OCI-LY7 (cell line): ENCODE data around the gene NUP160. TPM values are rescaled to one million over a fixed set of nuclear protein-coding genes. Genes with fewer than 3 reads are reported as not detected.

Experiments used
- BruUV-seq: library from RNA; stranded (reverse); fragments of 400-500 nt; replicated peaks from 2 replicates; lab custom pipeline; 2021; lab: Mats Ljungman, UMichigan
- CTCF ChIA-PET: fragments of 300-600 bp; sonication (Branson Sonifier 250); formaldehyde crosslinking; loops from one replicate; lab custom pipeline; 2022; ENCODE audit warnings: antibody characterized with exemption; ENCODE audit not compliant: unreplicated experiment; lab: Charles Lee
- POLR2A ChIA-PET: fragments of 300-600 bp; sonication (Branson Sonifier 250); formaldehyde crosslinking; loops from one replicate; lab custom pipeline; 2022; ENCODE audit warnings: antibody characterized with exemption; lab: Charles Lee
- DNase-seq: peaks from one replicate; pipeline ENCODE4 v3.0.0-alpha.2; 2015; ENCODE audit warnings: low spot score
- H2AFZ ChIP-seq: fragments of 200-600 bp; sonication (generic), shearing (Covaris generic); 2 replicates; pipeline ENCODE4 v1.6.1; 2014; ENCODE audit warnings: mild to moderate bottlenecking, antibody characterized with exemption, low read length, moderate library complexity
- H3K27ac ChIP-seq: fragments of 200-600 bp; sonication (generic); 2 replicates; pipeline ENCODE4 v1.5.1; 2014; ENCODE audit warnings: mixed run types, low read depth, mild to moderate bottlenecking, moderate library complexity, low read length, inconsistent platforms; ENCODE audit not compliant: poor library complexity, severe bottlenecking
- H3K36me3 ChIP-seq: fragments of 200-600 bp; sonication (generic); 2 replicates; pipeline ENCODE4 v1.6.1; 2014; ENCODE audit warnings: mild to moderate bottlenecking, antibody characterized with exemption, low read length, moderate library complexity, mixed read lengths; ENCODE audit not compliant: insufficient read depth
- H3K4me1 ChIP-seq: fragments of 200-600 bp; sonication (generic); 2 replicates; pipeline ENCODE4 v1.5.1; 2014; ENCODE audit warnings: mild to moderate bottlenecking, low read length; ENCODE audit not compliant: insufficient read depth, poor library complexity, severe bottlenecking
- H3K4me2 ChIP-seq: fragments of 200-600 bp; sonication (generic); 2 replicates; pipeline ENCODE4 v1.6.1; 2014; ENCODE audit warnings: mild to moderate bottlenecking, low read length
- H3K4me3 ChIP-seq: fragments of 200-600 bp; sonication (generic); 2 replicates; pipeline ENCODE4 v1.5.1; 2014; ENCODE audit warnings: mild to moderate bottlenecking, low read depth, low read length; ENCODE audit not compliant: poor library complexity, severe bottlenecking
- H3K79me2 ChIP-seq: fragments of 200-600 bp; sonication (generic); 2 replicates; pipeline ENCODE4 v1.6.1; 2016; ENCODE audit warnings: low read depth, mild to moderate bottlenecking, low read length, moderate library complexity, mixed read lengths; ENCODE audit not compliant: insufficient read depth
- H3K9me2 ChIP-seq: fragments of 200-600 bp; sonication (generic); 2 replicates; pipeline ENCODE4 v1.6.1; 2016; ENCODE audit warnings: mild to moderate bottlenecking, low read length, mixed read lengths; ENCODE audit not compliant: insufficient read depth
- H3K9me3 ChIP-seq: fragments of 200-600 bp; sonication (generic); 2 replicates; pipeline ENCODE4 v1.6.1; 2014; ENCODE audit warnings: mild to moderate bottlenecking, mixed run types, low read length, mixed read lengths
- H4K20me1 ChIP-seq: fragments of 200-600 bp; sonication (generic); 2 replicates; pipeline ENCODE4 v1.6.1; 2014; ENCODE audit warnings: mild to moderate bottlenecking, antibody characterized with exemption, low read length, moderate library complexity, mixed read lengths; ENCODE audit not compliant: insufficient read depth
- CTCF ChIP-seq: fragments of 200-600 bp; sonication (generic); conservative IDR thresholded peaks from 2 replicates; pipeline ENCODE4 v1.5.1; 2014; ENCODE audit warnings: mild to moderate bottlenecking, antibody characterized with exemption, low read length, moderate library complexity, mixed read lengths
- EZH2phosphoT487 ChIP-seq: fragments of 200-600 bp; sonication (generic); IDR thresholded peaks from 2 replicates; pipeline ENCODE4 v1.6.1; 2018; ENCODE audit warnings: low read depth, borderline replicate concordance, mild to moderate bottlenecking, mixed run types, antibody characterized with exemption, low read length, moderate library complexity, mixed read lengths
- intact Hi-C: fragments of 100-400 bp; cut with micrococcal nuclease; formaldehyde crosslinking; loops from one replicate; pipeline ENCODE4 v1.10.0; 2022; ENCODE audit not compliant: unreplicated experiment
- total RNA-seq, 2 experiments: library from RNA; depleted of rRNA in 1 of 2; stranded (reverse); fragments of >200 nt in 1 of 2; shearing (Covaris generic) in 1 of 2; gene quantifications; 2 replicates each; pipeline ENCODE4 v1.2.3, GENCODE V29; 2014 to 2022

Gene NUP160
- total RNA-seq, 2 experiments from 2014 or later, result 32.0 to 70.6 TPM

GRCh38 chr11:47843361-47844055, 4.6 kb downstream of the NUP160 start:
- no TSS peak for BruUV-seq
- no peak overlapping the region for H3K4me3 ChIP-seq
- no peak for DNase-seq
- ChIA-PET CTCF (no interaction called here), POLR2A (interaction anchor here (0.6 kb wide), 1 partner anchor 122 kb away, joined by 3 read pairs; no protein-coding TSS in a partner anchor)
- TF ChIP-seq CTCF (no peak), EZH2phosphoT487 (no peak)
- H4K20me1 ChIP-seq, result peaks cover 12% of the 10 kb centered on the region
- H3K79me2 ChIP-seq, result peaks cover 18% of the 10 kb centered on the region
- no peaks in the 10 kb centered on the region for H3K9me2 ChIP-seq
- H3K27ac ChIP-seq, result no peak overlapping the region
- no peak overlapping the region for H3K4me2 ChIP-seq
- H3K4me1 ChIP-seq, result peaks cover 11% of the 10 kb centered on the region
- intact Hi-C loops, result no loop called here
- no peaks in the 10 kb centered on the region for H3K9me3 ChIP-seq
- H3K36me3 ChIP-seq, result peaks cover 81% of the 10 kb centered on the region
- no peak overlapping the region for H2AFZ ChIP-seq

GRCh38 chr11:47842749-47843148, 5.4 kb downstream of the NUP160 start:
- no peak overlapping the region for H3K4me3 ChIP-seq
- H4K20me1 ChIP-seq, result peaks cover 12% of the 10 kb centered on the region
- H3K4me1 ChIP-seq, result peaks cover 11% of the 10 kb centered on the region
- ChIA-PET CTCF (no interaction called here), POLR2A (interaction anchor here (0.6 kb wide), 1 partner anchor 1079 kb away, joined by 3 read pairs; no protein-coding TSS in a partner anchor)
- H3K79me2 ChIP-seq, result peaks cover 18% of the 10 kb centered on the region
- no TSS peak for BruUV-seq
- H3K36me3 ChIP-seq, result peaks cover 87% of the 10 kb centered on the region
- intact Hi-C loops, result no loop called here
- TF ChIP-seq EZH2phosphoT487 (no peak), CTCF (no peak)
- H3K27ac ChIP-seq, result no peak overlapping the region
- no peaks in the 10 kb centered on the region for H3K9me3 ChIP-seq
- H3K4me2 ChIP-seq, result no peak overlapping the region
- H2AFZ ChIP-seq, result no peak overlapping the region
- no peaks in the 10 kb centered on the region for H3K9me2 ChIP-seq
- DNase-seq, result no peak

- no peak overlapping the region for H3K4me3 ChIP-seq
- no peaks in the 10 kb centered on the region for H3K4me1 ChIP-seq
- H3K4me2 ChIP-seq, result no peak overlapping the region
- CTCF ChIA-PET, result no interaction called here
- no peaks in the 10 kb centered on the region for H3K9me3 ChIP-seq
- no peak overlapping the region for H3K27ac ChIP-seq
- H3K9me2 ChIP-seq, result no peaks in the 10 kb centered on the region
- intact Hi-C loops, result no loop called here
- TF ChIP-seq CTCF (no peak), EZH2phosphoT487 (no peak)
- H2AFZ ChIP-seq, result no peak overlapping the region
- no peaks in the 10 kb centered on the region for H3K79me2 ChIP-seq
- peaks cover 99% of the 10 kb centered on the region for H3K36me3 ChIP-seq
- no peaks in the 10 kb centered on the region; the same call in 1 of the 2 replicates for H4K20me1 ChIP-seq
- no peak for DNase-seq
- no TSS peak for BruUV-seq
- POLR2A ChIA-PET, result interaction anchor here (0.6 kb wide), 2 partner anchors 116 to 1713 kb away, joined by 3 to 7 read pairs; no protein-coding TSS in a partner anchor
These were observed 10.2 kb downstream of the NUP160 start for GRCh38 chr11:47837929-47838328.
